ENCODE results near the gene NASP.

DNA sequence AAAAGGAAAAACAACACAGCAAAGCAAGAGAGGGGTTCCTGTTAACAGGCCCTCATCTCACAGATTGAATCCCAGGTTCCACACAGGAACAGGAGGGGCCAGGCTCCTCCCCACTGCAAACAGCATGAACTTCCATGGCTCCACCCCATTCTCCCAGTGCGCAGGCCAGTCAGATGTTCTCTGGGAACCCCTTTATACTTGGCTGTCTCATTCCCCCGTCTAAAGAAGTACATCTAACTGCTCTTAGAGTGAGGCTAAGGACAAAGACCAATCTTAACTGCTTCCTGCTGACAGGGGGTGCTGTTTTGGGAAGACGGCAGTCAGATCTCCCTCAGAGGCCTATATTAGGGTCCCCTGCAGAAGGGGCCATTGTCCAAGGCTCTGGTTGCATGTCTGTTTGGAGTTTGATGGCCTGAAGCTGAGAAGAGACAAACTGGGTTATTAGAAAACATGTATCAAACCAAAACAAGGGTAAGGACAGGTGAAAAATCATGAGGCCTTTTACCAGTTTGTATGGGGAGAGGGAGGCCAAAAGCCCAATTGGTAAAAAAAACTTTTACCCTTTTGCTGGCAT is 10.5 kb upstream of the NASP start:
- TF ChIP-seq, protein P1, sequence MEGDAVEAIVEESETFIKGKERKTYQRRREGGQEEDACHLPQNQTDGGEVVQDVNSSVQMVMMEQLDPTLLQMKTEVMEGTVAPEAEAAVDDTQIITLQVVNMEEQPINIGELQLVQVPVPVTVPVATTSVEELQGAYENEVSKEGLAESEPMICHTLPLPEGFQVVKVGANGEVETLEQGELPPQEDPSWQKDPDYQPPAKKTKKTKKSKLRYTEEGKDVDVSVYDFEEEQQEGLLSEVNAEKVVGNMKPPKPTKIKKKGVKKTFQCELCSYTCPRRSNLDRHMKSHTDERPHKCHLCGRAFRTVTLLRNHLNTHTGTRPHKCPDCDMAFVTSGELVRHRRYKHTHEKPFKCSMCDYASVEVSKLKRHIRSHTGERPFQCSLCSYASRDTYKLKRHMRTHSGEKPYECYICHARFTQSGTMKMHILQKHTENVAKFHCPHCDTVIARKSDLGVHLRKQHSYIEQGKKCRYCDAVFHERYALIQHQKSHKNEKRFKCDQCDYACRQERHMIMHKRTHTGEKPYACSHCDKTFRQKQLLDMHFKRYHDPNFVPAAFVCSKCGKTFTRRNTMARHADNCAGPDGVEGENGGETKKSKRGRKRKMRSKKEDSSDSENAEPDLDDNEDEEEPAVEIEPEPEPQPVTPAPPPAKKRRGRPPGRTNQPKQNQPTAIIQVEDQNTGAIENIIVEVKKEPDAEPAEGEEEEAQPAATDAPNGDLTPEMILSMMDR (IDR thresholded peaks at IDR 0.05), result no peak
- TF ChIP-seq POLR2A (IDR thresholded peaks at IDR 0.05) (no peak), EP300 (IDR thresholded peaks at IDR 0.05) (no peak)

Data from ovary (tissue), 3 donors.